ENCODE measurements around the gene PTGIS. TPM values are rescaled to one million over a fixed set of nuclear protein-coding genes. Genes with fewer than 3 reads are reported as not detected.

The PTGIS gene
- total RNA-seq, 1 donor = 2.2 TPM

DNA sequence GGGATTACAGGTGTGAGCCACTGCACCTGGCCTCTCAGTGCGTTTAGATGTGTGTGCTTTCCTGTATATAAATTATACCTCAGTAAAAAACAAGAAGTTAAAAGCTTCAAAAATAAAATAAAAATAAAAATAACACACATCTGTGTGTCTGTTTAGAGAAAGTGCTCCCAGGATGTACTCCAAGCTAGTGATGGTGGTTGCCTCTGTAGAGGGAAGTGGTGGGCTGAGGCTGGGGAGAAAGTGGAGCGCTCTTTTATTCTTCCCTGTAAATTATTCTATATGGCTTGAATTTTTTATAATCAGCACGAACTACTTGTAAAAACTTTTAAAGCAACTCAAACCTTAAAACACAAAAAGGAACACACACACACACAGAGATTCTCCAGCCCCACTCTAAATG lies 29.0 kb downstream of the PTGIS start:
- no peak overlapping the region for H3K4me3 ChIP-seq (ENCODE audit: low read depth, low read length)
- no peak for DNase-seq (ENCODE audit: low read depth)
- TF ChIP-seq, protein P1, sequence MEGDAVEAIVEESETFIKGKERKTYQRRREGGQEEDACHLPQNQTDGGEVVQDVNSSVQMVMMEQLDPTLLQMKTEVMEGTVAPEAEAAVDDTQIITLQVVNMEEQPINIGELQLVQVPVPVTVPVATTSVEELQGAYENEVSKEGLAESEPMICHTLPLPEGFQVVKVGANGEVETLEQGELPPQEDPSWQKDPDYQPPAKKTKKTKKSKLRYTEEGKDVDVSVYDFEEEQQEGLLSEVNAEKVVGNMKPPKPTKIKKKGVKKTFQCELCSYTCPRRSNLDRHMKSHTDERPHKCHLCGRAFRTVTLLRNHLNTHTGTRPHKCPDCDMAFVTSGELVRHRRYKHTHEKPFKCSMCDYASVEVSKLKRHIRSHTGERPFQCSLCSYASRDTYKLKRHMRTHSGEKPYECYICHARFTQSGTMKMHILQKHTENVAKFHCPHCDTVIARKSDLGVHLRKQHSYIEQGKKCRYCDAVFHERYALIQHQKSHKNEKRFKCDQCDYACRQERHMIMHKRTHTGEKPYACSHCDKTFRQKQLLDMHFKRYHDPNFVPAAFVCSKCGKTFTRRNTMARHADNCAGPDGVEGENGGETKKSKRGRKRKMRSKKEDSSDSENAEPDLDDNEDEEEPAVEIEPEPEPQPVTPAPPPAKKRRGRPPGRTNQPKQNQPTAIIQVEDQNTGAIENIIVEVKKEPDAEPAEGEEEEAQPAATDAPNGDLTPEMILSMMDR (IDR thresholded peaks at IDR 0.05; ENCODE audit: insufficient read depth, low read depth, low read length) = no peak

DNA sequence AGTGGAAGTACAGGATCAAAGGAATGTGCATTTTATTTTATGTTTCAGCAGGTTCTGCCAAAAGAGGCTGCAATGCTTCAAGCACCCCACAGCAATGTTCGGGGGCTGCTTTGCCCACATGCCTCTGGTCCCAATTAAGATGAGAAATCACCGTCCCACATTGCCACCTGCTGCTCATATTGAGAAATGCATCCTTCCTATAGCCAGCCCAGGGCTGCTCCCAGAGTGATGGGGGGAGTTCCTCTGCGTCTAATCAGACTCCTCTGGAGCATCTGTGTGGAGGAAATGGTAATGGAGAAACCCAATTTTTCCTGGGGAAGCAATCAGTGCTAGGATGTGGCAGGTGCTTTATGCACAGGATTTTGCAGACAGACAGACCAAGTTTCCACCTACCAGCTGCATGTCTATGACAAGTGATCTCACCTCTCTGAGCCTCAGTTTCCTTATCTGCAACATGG lies 33.7 kb downstream of the PTGIS start:
- TF ChIP-seq, protein P1 (IDR thresholded peaks at IDR 0.05; ENCODE audit: insufficient read depth, low read depth, low read length) = peak; percentile 85
- H3K4me3 ChIP-seq (ENCODE audit: low read depth, low read length) = no peak overlapping the region
- DNase-seq (ENCODE audit: low read depth) = peak; percentile 42

DNA sequence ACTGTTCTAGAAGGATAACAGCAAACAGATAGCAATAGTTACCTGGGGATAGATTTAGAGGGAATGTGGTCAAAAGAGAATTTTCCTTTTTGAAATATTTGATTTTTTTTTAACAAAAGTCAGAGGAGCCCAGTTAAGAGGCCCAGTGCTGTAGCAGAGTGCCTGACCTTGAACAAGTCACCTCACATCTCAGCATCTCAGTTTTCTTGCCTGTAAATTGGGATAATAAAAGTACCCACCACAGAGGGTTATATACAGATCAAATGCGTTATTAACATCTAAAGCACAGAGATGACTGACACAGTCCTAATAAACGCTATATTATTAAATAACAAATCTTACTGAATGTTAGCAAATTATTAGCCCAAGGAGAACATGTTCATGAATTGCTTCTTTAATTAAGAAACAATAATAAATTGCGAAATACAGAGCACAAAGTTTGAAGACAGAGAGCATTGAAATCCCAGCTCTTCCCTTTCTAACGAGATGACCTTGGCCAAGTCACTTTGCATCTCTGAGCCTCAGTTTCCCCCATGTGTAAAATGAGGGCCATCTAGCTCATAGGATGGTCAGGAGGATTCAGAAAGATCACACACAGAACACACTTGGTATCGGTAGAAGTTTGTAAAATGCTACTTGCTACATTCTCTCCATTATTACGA lies 35.5 kb downstream of the PTGIS start:
- TF ChIP-seq, protein P1 (IDR thresholded peaks at IDR 0.05; ENCODE audit: insufficient read depth, low read depth, low read length) = no peak

DNA sequence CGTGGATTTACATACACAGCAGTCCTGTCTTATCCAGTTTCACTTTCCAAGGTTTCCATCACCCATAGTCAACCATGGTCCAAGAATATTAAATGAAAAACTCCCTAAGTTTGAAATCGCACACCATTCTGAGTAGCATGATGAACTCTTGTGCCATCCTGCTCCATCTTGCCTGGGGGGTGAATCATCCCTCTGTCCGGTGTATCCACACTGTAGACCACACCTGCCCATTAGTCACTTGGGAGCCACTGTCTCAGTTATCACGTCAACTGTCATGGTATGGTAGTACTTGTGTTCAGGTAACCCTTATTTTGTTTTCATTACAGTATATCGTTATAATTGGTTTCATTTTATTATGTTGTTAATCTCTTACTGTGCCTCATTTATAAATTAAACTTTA lies 38.5 kb downstream of the PTGIS start:
- DNase-seq (ENCODE audit: low read depth) = no peak
- no peak overlapping the region for H3K4me3 ChIP-seq (ENCODE audit: low read depth, low read length)
- TF ChIP-seq, protein P1 (IDR thresholded peaks at IDR 0.05; ENCODE audit: insufficient read depth, low read depth, low read length) = no peak

More for the DNA sequence above, 35.5 kb downstream of the PTGIS start:
- DNase-seq (ENCODE audit: low read depth) = no peak
- no peak overlapping the region for H3K4me3 ChIP-seq (ENCODE audit: low read depth, low read length)

DNA sequence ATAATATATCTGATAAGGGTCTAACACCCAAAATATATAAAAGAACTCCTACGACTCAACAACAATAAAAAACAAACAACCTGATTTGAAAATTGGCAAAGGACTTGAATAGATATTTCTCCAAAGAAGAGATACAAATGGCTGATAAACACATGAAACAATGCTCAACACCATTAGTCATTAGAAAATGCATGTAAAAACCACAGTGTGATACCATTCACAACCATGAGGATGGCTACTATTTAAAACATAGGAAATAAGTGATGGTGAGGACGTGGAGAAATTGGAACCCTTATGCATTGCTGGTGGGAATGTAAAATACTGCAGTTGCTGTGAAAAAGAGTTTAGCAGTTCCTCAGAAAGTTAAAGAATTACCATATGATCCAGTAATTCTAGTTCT lies 41.4 kb downstream of the PTGIS start:
- H3K4me3 ChIP-seq (ENCODE audit: low read depth, low read length) = no peak overlapping the region
- DNase-seq (ENCODE audit: low read depth) = no peak
- TF ChIP-seq, protein P1 (IDR thresholded peaks at IDR 0.05; ENCODE audit: insufficient read depth, low read depth, low read length) = no peak

DNA sequence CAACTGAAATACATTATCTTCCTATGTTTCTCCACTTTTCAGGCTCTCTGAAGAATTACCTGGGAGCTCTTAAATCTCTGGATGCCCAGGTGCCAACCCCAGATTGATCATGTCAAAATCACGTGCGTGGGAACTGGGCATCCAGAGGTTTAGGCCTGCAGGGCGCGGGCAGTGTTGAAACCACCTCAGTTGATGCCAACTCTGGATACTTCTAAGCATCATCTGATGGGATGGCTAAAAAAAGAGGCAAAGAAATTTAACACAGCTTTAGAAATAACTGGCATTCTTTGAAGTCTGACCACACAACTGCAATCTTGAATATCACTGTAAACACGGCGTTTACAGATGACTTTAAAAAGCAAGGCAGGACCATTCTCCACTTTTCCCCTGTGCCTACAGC lies 41.9 kb downstream of the PTGIS start:
- no peak overlapping the region for H3K4me3 ChIP-seq (ENCODE audit: low read depth, low read length)
- no peak for DNase-seq (ENCODE audit: low read depth)
- TF ChIP-seq, protein P1 (IDR thresholded peaks at IDR 0.05; ENCODE audit: insufficient read depth, low read depth, low read length) = no peak

Data from fibroblast of villous mesenchyme (primary cell).